ENCODE measurements around the gene C2orf68.
"Not testable (repeated sequence)": the region's sequence is repeated elsewhere in the genome, so short reads cannot be mapped to it uniquely, and the experiment has no call there.

C2orf68 gene

DNA sequence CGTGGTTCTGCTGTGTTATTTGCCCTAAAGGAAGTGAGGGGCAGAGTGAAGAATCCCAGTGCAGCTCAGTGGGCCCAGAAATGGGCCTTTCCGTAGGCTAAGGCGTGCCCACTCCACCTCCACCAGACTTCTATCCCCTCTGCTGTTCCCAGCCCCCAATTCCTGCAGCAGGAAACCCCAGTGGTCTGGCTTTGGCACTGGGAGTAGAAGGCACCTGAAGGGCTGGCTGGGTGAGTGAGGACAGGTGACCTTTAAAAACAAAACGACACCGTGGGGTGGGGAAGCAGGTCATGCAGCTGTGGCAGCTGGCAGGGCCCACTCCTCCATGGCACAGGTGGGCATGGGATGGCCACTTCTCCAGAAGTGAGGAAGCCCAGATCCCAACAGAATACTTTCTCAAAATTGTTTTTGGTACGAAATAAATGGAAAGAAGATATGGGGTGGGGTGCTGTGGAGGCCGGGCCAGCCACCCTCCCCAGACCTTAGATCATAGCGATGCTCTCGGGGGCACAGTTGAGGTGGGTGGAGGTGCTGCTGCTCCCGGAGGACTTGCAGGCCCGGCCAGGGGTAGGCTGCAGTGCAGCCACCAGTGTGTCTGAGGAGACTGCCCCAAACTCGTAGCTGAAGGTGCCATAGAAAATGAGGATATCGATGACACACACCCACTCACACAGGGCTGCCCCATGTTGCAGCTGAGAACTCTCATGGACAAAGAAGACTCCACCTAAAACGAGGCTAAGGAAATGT is 13.1 kb downstream of the C2orf68 start:
- no peak for DNase-seq (ENCODE audit: low spot score)

DNA sequence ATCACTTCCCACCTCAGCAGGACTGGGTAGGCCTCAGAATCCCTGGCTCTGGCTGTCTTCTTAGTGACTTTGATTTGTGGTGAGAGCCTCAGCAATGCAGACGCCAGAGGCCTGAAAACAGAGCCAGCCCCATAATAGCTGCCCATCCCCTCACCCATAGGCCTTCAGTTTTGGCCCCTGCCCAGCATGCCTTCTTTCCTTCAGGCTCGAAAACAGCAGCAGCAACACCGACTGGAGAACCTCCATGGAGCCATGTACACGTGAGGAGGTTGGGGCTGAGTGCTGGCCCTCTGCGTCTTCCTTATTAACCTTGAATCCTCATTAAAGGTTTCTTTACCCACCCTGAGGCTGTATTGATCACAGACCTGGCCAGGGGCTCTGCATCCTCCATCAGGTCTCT is 14.6 kb downstream of the C2orf68 start:
- no peak for DNase-seq (ENCODE audit: low spot score)

DNA sequence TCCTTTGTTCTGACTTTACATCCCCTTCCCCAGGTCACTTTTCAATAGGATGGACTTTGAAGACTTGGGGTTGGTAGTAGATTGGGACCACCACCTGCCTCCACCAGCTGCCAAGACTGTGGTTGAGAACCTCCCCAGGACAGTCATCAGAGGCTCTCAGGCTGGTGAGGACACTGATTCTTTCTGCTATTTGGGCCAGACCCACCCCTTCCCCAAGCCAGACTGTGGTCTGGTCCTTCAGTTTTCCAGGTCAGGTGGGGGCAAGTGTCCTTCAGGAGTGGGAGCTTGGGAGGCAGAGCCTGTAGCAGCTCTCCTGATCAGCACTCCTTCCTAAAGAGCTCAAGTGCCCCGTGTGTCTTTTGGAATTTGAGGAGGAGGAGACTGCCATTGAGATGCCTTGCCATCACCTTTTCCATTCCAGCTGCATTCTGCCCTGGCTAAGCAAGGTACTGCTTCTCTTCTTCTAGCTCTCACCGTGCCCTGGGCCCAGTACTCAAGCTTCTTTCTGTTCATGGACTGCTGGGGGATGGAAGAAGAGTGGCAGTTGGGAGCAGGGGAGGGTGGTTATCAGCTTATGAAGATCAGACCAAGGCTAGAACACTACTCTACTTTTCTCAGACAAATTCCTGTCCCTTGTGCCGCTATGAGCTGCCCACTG is 15.3 kb downstream of the C2orf68 start:
- no peak for DNase-seq (ENCODE audit: low spot score)

GRCh38 chr2:85596026-85596333 is 15.9 kb downstream of the C2orf68 start:
- no peak for DNase-seq (ENCODE audit: low spot score)

DNA sequence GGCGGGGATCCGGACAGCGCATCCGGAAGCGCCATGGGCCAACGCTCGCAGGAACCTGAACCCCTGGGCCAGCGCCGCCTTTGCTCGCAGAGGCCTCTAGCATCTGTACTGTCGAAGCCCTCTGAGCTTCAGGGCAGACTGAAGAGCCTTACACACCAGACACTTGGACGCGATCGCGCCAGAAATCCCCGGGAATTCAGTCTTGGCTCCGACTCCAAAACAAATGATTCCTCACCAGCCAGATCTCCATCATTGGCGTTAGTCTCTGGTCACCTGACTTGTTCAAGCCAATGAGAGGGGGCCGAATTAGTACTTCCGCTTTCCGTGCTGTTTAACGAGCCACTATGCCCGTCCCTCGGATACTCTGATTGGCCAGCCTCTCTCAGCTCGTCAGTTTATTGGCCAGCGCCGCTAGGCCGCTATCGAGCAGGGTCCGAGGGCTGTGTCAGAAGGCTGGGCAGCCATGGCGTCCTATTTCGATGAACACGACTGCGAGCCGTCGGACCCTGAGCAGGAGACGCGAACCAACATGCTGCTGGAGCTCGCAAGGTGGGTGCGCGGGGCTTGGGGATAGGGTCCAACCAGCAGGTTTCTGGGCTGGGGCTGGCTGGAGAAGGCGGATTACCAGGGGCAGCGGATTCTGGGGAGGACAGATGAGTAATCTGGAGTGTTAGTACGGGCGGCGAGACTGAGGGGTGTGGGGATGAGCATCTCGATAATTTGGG is 16.4 kb downstream of the C2orf68 start, which contains the start of gene RNF181:
TSS of gene RNF181 (plus strand) at position 445 of the 725 bp plus-strand sequence. CDS start at position 464, 19 bp downstream.
- peak; percentile 99 for DNase-seq (ENCODE audit: low spot score)

DNA sequence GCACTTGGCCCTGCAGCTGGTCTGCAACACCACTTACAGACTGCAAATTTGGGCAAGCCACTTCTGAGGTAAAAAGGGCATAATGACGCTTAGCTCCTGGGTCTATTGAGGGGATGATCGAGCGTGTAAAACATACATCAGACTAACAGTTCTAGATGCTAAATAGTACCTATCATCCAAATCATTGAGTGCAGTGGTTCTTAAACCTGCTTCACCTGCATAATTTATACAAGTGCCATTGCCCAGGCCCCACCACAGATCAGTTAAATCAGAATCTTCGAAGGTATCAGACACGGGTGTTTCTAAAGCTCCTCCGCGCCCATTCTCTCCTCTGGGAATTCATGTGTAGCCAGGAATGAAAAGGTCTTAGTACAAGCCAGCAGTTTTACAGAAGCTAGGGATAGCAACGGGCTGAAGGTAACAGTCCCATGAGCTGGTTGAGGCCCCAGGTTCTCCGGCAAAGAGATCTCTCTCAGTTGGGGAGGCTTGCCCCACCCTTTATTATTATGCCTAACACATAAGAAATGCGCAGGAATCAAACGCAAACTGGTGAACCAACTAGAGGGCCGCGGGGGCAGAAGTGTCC is 17.1 kb downstream of the C2orf68 start:
- no peak for DNase-seq (ENCODE audit: low spot score)

- DNase-seq (ENCODE audit: low spot score): no peak
Observed at GRCh38 chr2:85593023-85593422, 18.8 kb downstream of the C2orf68 start.

GRCh38 chr2:85592299-85592698 is 19.6 kb downstream of the C2orf68 start:
- DNase-seq (ENCODE audit: low spot score): not testable (repeated sequence)

DNA sequence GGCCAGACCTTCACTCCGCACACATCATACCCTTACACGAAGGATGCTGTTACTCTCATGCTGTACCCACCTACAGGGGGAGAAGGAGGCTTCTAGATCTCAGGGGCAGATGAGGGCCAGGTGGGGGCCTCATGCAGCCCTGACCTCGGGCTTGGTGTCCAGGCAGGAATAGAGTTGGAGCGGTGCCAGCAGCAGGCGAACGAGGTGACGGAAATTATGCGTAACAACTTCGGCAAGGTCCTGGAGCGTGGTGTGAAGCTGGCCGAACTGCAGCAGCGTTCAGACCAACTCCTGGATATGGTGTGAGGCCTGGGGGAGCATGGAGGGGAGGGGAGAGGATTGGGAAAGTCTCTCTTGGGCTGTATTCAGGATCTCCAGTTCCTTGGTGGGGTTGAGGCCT is 20.3 kb downstream of the C2orf68 start:
- DNase-seq (ENCODE audit: low spot score): no peak

DNA sequence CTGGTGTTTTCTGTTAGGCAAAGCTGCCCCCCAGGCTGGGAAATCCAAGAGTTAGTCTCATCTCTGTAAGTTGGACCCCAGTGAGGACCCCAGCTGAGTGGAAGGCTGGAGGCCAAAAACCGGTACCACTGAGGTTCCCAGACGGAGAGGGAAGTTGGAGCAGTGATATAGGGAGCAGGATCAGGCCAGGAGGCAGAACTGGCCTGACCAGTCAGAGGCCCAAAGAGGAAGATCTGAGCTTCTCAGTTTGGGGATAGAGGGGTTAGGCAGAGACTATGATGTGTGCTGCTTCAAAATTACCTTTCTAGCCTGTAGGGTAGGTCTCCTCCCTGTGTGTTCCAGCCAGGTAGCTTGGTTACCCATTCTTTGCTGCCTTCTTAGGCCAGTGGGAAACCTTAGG is 20.9 kb downstream of the C2orf68 start:
- DNase-seq (ENCODE audit: low spot score): no peak

DNA sequence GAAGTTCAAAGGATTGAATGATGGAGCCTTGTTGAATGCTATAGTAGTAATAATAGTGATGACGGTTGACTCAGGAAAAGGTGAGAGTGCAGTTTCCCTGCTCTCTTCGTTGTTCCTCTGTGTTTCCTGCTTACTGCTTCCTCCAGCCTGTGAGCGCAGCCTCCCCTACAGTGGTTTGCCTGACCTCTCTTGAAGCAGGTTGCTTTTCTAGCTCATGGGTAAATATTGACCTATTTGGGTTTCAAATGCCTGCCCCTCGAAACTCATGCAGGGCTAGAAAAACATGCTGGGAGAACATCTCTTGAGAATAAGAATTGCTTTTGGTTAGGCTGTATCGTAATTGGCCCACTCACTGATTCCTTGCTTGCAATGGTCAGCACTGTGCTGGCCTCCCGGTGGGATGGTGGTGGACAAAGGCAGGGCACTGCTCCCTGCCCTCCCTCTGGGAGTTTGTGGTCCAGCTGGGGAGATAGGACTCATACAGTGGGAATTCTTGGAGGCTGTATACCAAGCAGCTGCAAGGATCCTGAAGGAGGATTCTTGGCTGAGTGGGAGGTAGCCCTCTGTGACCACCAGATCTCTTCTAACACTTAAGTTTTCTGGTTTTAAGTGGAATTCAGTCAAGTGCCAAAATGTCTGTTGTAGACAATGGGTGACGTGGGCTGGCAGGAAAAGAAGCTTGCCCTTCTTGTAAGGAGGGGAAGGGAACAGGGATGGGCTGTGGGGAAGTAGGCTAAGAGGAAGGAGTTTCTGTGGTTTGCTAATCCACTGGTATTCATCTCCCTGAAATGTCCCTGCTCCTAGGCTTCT is 21.7 kb downstream of the C2orf68 start:
- DNase-seq (ENCODE audit: low spot score): no peak

DNA sequence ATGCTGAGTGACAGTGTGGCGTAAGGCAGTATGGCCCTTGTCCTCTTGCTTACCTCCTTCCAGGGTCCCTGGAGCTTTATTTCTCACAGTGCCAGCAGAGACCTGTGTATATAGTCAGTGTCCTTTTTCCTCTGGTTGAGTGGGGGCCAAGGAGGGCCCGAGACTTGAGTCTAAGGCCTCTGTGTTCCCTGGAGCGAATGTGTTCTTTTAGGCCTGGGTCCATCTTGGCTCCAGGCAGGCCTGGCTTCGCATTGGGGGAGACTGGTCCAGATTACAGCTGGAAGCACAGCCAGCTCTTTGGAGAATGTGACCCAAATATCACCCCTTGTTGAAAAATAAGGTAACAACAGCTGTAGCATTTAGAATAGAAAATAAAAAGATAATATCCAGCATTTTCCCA is 22.7 kb downstream of the C2orf68 start:
- no peak for DNase-seq (ENCODE audit: low spot score)

- DNase-seq (ENCODE audit: low spot score): no peak
Observed at GRCh38 chr2:85588645-85589044, 23.2 kb downstream of the C2orf68 start.

- DNase-seq (ENCODE audit: low spot score): no peak
Observed at GRCh38 chr2:85588236-85588635, 23.6 kb downstream of the C2orf68 start.

DNA sequence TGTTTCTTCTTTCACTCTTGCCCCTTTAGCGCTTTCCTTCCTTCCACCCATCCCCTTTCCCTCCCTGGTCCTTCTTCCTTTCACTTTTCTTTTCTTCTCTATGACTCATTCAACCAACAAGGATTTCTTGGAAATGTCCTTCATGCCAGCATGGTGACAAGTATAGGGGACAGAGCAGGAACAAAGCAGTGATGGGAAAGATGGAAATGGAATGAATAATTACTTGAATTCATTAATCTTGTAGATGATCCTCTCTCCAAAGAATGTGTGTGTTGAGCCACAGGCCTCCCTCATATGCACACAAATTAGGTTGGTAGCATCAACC is 26.1 kb downstream of the C2orf68 start:
- DNase-seq (ENCODE audit: low spot score): peak; percentile 50

- DNase-seq (ENCODE audit: low spot score): peak; percentile 94
Observed at GRCh38 chr2:85584857-85585780, 26.7 kb downstream of the C2orf68 start.

DNA sequence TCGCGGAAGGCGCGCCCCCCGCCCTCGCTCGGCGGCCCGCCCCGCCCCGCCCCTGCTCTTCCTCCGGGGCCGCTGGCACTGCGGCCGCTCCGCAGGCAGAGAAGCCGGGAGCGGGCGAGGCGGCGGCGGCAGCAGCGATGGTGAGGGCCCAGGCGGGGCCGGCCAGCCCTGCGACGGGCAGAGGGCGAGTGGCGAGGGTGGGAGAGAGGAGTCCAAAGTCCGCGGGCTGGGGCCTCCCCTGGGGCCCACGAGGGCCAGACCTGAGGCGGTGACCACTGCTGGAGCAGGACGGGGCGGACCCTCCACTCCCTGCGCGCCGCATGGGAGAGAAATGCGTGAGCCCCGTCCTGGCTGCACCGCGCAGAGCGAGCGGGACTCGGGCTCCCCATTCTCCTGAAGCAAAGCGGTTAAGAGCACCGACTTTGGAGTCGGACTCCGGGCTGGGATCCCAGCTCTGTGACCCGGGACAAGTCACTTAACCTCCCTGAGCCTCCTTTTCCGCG is 27.5 kb downstream of the C2orf68 start, which contains the start of gene VAMP5:
TSS of gene VAMP5 (plus strand) at position 78 of the 503 bp plus-strand sequence. CDS start at position 138, 60 bp downstream.
- no peak for DNase-seq (ENCODE audit: low spot score)

GRCh38 chr2:85583667-85584353 is 28.1 kb downstream of the C2orf68 start:
- no peak for DNase-seq (ENCODE audit: low spot score)

- no peak for DNase-seq (ENCODE audit: low spot score)
Observed at GRCh38 chr2:85582492-85582891, 29.4 kb downstream of the C2orf68 start.

- DNase-seq (ENCODE audit: low spot score): no peak
Observed at GRCh38 chr2:85580206-85580605, 31.7 kb downstream of the C2orf68 start.

All from SW480 (cell line).